ENCODE data around the gene RBMXL2.

RBMXL2 gene

DNA sequence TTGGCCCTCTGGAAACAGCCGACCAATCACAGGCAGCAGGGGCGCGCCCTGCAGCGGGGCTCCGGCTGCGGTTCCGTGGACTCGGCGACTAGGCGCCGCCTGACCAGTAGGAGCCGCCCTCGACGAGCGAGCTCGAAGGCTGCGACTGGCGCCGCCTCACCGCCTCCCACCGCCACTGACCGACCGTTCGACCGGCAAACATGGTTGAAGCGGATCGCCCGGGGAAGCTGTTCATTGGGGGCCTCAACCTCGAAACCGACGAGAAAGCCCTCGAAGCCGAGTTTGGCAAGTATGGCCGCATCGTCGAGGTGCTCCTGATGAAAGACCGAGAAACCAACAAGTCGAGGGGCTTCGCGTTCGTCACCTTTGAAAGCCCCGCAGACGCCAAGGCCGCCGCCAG lies at the start of gene RBMXL2:
Gene RBMXL2 (plus strand): TSS at position 78 of the 400 bp plus-strand sequence. CDS start 123 bp downstream, at position 201.
- FAIRE-seq: no peak

DNA sequence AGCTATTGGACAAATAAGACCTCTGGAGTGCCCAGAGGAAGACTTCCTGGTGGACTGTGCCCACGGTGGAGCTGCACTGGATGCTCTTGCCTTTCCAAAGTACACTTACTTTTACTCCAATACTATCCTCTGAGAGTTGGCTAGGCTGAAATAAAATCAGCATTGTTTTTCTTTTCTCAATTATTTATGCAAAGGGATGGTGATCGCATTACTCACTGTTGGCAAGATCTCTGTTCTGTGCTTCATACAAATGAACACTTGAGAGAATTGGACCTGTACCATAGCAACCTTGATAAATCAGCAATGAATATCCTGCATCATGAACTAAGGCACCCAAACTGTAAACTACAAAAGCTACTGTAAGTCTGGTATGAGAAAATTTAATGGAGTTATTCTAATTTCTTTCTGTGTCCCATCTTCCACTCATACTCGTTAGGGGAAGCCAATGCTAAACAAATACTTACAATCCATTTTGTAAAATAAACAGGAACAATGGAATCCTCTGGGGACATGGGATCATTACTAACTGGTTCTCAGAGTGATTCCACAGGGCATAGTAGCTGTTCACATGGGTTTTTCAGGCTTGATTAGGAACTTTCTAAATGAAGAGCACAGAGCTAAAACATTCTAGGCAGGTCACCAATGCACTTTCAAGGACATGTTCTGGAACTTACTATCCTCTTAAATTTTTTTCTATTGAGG lies 42.2 kb upstream of the RBMXL2 start:
- no peak for FAIRE-seq

DNA sequence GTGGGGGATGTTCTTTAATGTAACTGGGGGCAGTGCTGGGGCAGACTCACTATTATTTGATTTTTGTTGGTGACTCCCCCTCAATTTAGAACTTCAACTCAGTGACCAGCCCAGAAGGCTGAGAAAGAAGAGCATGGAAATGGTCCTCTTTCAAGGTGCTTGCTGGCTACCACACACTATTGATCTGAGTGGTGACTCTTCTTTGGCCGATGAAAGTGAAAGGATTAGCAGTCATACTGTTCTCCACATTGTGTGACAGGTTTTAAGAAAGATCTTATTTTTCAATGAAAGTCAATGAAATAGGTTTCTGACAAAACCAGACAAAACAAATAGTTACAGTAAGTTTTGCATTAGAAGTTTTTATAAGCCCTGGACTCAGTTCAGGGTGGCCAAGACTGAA lies 38.6 kb upstream of the RBMXL2 start:
- FAIRE-seq: no peak

DNA sequence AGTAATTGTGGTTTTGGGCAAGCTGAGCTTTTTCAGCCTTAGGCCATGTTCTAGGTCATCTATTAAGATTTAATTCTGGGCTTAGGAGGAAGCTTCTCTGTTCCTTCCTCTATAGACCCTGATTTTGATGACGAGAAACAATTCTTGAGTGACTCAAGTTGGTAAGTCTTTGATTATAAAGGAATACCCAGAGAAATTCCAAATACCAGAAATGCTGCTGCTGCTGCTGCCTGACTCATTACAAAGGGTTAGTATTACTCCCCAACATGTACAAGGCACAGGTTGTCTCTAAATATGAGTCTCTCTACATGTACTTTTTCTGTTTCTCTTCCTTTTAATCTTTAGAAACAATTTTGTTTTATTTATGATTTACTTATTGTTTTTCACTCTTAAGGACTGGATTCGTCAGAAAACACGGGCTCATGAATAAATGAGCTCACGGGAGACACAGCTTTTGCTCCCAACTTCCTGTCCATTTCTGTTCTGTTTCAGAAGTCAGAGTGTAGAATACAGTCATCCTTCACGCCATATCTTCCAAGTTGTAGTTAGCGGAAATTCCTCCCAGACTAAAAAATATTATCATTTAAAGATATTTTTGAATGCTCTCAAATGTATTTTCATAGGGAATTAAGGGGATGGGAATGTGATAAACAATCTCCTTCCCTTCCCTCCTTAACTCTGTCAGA lies 31.8 kb upstream of the RBMXL2 start:
- no peak for FAIRE-seq

DNA sequence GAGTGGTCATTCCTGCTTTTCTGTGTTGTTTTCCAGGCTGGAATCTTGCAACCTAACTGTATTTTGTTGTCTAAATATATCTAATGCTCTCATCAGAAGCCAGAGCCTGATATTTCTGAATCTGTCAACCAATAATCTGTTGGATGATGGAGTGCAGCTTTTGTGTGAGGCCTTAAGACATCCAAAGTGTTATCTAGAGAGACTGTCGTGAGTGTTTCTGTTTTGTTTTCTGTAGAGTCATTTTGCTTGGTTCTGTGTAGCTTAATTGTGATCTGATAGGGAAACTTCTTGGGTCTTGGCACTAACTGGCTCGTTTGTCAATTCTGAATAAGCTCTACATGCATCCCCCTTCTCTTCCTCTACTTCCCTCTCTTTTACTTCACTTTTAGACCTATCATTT lies 31.2 kb upstream of the RBMXL2 start:
- no peak for FAIRE-seq

DNA sequence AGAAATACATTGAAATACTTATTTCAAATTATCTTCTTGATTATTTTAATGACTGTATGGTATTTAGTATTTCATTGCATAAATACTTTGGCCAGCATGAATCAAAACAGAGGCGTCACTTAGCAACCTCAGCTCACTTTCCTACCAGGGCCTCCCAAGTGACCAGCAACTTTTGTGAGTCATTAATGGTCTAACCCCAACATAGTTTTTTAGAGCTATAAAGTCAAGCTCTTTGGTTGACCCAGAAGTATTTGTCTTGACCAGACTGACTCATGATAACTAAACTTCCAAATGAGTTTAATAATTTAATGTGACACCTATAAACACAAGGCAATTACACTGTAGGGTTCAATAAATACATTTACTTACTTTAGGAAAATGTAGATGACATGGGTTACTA lies 27.9 kb upstream of the RBMXL2 start:
- no peak for FAIRE-seq

DNA sequence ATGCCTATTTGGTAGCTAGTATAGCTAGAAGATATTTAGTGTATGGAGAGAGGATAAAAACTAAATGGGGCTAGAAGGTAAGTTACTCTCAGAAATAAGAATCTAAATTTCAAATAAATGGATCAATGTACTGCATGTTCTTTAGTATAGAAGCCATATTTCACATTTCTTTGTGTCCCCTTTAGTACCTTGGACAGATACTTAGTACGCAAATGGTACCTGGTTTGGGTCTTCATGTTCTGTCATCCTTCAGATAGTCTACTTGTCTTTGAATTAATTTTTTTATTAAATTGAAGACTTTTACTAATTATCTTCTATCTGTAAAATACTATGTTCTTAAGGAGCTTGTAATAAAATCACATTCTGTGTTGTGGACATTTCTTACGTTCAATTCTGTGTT lies 26.3 kb upstream of the RBMXL2 start:
- FAIRE-seq: no peak

DNA sequence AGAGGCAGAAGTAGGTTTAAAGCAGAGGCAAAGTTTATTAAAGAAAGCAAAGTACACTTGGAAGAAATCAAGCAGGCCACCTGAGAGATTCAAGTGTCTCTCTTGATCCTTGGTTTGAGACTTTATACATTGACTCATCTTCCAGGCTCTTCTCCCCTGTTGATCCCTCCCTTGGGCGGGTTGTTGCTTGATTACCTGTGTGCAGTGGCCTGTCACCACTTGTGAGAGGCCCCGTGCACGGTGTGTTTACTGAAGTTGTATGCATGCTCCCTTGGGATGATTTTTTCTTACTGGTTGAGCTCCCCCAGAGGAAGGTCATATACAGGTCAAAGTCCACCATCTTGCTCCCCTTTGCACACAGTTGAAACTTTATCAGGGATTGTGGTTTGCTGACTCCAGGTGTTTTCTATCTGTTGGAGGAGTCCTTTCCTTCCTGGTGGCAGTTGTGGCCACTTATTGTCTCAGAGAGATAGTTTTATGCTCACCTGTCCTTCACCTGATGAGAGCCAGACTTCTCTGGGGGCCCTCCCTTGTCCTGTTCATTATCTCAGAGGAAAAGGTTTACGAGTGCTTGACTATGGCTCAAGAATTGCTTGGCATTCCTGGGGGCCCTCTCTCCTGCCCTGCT lies 16.3 kb upstream of the RBMXL2 start:
- no peak for FAIRE-seq

DNA sequence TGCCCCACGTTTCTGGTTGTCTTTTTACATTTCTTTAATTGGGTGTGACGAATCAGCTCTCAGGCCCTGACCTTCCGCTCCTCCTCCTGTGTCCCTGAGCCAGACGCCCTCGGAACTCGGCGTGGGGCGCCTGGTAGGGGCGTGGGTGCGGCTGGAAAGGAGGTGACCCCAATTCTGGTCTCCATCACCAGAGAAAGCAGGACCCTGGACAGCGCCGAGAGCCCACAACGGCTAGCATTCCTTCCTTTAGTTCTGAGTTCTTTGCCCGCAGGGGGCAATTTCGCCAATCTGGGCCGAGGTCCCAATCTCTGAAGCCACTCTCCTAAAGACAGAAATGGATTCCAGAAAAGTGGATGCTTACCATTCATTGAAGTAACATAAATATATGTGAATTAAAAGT lies 11.7 kb upstream of the RBMXL2 start:
- no peak for FAIRE-seq

DNA sequence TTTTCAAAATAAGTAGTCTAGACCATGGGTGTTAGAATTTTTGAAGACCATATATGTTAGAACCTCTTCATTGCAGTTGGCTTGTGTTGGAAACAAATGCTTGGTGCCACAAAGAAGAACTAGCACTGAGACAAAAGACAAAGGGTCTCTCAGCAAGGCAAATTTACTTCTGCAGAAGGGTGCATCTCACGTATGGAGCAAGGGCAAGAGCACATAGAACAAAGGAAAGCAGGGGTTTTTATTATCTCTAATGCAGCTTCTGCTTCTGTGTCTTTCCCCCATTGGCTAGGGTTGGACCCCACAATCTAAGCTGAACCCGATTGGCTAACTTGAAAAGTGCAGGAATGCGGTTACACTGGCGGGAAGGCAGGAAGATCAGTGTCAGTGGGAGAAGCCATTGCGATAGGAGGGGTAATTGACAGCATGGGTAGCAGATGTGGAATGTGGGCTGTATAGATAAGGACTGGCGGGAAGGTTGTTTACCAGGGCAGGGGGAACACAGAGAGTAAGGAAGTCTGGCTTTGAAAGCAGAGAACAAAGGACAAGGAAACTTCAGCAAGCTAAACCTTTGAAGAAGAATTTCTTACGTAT lies 9.2 kb upstream of the RBMXL2 start:
- FAIRE-seq: no peak

DNA sequence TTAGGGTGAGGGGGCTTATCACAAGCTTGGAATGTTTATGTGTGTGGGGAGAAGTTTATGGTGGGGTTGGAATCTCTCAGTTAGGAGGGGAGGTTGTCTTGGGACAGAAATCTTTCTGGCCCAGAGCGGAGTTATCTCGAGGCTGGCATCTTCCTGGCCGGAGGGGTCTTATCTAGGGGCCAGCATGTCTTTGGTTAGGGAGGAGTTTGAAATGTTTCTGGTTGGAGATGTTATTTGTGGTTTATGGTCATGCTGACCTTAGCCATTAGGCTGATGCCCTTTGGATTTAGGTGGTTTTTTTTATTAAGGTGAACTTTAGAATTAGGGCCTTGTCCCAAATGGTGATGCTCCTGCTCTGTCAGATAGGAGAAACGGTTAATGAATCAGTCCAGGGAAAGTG lies 7.9 kb upstream of the RBMXL2 start:
- no peak for FAIRE-seq

DNA sequence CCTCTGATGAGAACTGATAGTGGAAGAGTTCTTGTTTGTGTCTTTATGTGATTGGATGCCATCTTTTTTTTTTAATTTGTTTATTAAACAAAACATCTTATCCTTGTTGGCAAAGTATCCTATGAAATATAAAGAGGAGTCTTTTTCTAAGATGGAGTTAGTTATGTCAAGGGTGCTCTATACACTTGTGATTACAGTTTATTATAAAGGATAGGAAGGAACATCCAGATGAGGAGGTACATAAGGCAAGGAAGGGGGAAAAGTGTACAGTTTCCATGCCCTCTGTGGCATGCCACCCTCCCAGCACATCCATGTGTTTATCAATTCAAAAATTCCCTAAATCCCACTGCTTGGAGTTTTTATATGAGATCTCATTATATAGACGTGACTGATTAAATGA lies 7.4 kb upstream of the RBMXL2 start:
- FAIRE-seq: no peak

DNA sequence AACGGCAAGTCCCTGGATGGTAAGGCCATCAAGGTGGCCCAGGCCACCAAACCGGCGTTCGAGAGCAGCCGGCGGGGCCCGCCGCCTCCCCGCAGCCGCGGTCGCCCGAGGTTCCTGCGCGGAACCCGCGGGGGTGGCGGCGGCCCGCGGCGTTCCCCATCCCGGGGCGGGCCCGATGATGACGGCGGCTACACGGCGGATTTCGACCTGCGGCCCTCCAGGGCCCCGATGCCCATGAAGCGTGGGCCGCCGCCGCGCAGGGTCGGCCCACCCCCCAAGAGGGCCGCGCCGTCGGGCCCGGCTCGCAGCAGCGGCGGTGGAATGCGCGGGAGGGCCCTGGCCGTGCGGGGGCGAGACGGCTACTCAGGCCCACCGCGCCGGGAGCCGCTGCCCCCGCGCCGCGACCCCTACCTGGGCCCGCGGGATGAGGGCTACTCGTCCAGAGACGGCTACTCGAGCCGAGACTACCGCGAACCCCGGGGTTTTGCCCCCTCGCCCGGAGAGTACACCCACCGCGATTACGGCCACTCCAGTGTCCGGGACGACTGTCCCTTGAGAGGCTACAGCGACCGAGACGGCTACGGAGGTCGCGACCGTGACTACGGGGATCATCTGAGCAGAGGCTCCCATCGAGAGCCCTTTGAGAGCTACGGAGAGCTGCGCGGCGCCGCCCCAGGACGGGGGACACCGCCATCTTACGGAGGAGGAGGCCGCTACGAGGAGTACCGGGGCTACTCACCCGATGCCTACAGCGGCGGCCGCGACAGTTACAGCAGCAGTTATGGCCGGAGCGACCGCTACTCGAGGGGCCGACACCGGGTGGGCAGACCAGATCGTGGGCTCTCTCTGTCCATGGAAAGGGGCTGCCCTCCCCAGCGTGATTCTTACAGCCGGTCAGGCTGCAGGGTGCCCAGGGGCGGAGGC lies 792 bp downstream of the RBMXL2 start:
- no peak for FAIRE-seq

DNA sequence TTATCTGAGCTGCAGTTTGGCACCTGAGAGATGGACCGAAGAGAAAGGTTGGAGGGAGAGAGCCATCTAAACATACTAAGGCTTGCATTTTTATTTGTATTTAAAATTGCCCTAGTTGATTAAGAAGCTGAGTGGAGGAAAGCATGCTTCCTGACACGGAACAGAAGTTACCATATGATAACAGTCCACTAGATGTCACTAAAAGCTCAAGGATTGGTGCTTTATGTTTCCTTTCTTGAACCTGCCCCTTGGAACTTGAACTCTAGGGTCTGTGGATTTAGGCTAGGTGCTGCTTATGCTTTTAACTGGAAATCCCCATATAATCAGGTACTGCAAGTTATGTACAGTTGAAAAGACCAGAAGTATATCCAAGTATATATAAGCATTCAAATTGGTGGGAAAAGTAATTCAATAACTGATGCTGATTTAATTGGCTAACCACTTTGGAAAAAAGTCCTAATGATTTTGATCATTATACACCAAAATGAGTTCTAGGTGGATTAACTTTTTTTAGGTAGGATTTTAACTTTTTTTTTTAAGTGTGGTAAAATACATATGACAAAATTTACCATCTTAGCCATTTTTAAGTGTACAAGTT lies 9.5 kb downstream of the RBMXL2 start:
- FAIRE-seq: peak; percentile 97

DNA sequence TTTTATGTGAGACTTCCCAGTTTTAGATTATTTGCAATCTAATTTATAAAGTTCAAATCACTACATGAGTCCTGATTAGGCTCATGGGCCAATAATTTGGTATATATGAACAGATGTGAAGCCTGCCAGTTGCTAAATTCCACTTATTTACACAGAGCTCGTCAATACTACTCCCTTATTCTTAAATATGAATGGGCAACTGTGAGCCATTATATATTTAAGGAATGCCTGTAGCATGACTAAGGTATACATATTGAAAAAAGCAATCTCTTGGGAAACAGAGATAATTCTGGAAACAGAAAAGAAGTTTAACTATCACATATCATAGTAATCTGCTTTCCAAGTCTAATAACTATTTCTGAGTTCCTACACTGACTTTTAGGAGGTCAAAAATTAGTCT lies 27.0 kb downstream of the RBMXL2 start:
- FAIRE-seq: no peak

DNA sequence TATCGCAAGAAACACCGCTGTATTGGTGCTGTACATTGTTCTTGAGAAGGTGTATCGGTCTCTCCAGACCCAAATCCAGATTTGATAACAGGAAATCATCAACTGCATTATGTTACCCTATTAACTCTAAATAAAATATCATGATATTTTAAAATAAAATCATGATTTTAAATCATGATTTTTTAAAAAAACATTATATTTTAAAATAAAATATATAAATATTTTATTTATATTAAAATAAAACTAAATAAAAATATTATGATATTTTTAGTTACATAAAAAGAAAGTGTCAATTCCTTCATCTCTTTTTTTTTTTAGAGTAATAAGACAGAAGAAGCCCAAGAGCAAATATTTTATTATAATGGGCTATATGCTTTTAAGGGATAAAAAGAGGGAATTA lies 27.6 kb downstream of the RBMXL2 start:
- peak; percentile 92 for FAIRE-seq

DNA sequence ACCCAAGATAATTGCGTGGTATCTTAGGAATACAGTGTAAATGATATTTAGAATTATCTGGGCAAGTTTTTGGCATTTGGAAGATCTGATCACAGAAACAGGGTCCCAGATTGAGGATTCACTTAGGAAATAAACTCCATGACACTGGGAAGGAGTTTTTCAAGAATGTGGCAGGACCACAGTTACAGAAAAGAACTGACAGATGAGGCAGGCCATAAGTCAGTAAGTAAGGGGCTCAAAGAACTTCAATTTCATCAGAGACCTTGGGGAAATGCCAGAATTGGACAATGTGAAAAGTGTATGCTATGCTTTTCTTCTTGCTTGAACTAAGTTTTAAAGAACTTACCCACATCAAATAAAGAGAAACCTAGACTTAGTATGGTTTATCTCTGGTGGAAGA lies 49.3 kb downstream of the RBMXL2 start:
- no peak for FAIRE-seq

Data from G401.6 (cell line).